GM12878 (cell line): ENCODE results near the gene PROSER3. TPM values are rescaled to one million over a fixed set of nuclear protein-coding genes. Genes with fewer than 3 reads are reported as not detected.

Experiments used
- ATF7 ChIP-seq: fragments of 450-650 bp; IDR thresholded peaks from 2 replicates; pipeline ENCODE4 v1.6.1; 2016; ENCODE audit warnings: low read depth, mild to moderate bottlenecking
- BACH1 ChIP-seq: fragments of 450-650 bp; IDR thresholded peaks from 2 replicates; pipeline ENCODE4 v1.6.1; 2017; ENCODE audit warnings: mild to moderate bottlenecking, borderline replicate concordance
- CBFB ChIP-seq: IDR thresholded peaks from 2 replicates; pipeline ENCODE4 v1.6.1; 2016; ENCODE audit warnings: antibody characterized with exemption, low read depth
- DPF2 ChIP-seq: fragments of 450-650 bp; IDR thresholded peaks from 2 replicates; pipeline ENCODE4 v1.6.1; 2017; ENCODE audit warnings: mild to moderate bottlenecking
- EGR1 ChIP-seq, 2 experiments: IDR thresholded peaks; 1 replicate in 1 of 2; 2 replicates in 1 of 2; pipeline ENCODE4 v1.6.1; 2011 to 2012; ENCODE audit warnings: low read depth in 2 of 2, low read length in 2 of 2, borderline replicate concordance in 1 of 2, mild to moderate bottlenecking in 1 of 2, moderate library complexity in 1 of 2
- ESRRA ChIP-seq: IDR thresholded peaks from 2 replicates; pipeline ENCODE4 v1.6.1; 2012; ENCODE audit warnings: mild to moderate bottlenecking, low read length, improper control_type of control experiment
- EZH2 ChIP-seq: IDR thresholded peaks from 2 replicates; pipeline ENCODE4 v1.6.1; 2012; ENCODE audit warnings: low read depth, mild to moderate bottlenecking, control low read depth, inconsistent platforms, low read length, borderline replicate concordance; ENCODE audit not compliant: control insufficient read depth
- FOXM1 ChIP-seq: IDR thresholded peaks from 2 replicates; pipeline ENCODE4 v1.6.1; 2012; ENCODE audit warnings: low read depth, mild to moderate bottlenecking, inconsistent platforms, low read length, moderate library complexity
- HDAC6 ChIP-seq: fragments of 200-600 bp; sonication (generic); IDR thresholded peaks from one replicate; pipeline ENCODE4 v1.8.0; 2017; ENCODE audit warnings: antibody characterized with exemption; ENCODE audit not compliant: unreplicated experiment
- IKZF1 ChIP-seq: fragments of 450-650 bp; conservative IDR thresholded peaks from 2 replicates; pipeline ENCODE4 v1.6.1; 2017; ENCODE audit warnings: antibody characterized with exemption, mild to moderate bottlenecking
- IRF4 ChIP-seq: IDR thresholded peaks from 2 replicates; pipeline ENCODE4 v1.6.1; 2011; ENCODE audit warnings: low read depth, low read length
- LARP7 ChIP-seq: fragments of 450-650 bp; IDR thresholded peaks from 2 replicates; pipeline ENCODE4 v1.6.1; 2017; ENCODE audit warnings: mild to moderate bottlenecking
- NFYB ChIP-seq: IDR thresholded peaks from 2 replicates; pipeline ENCODE4 v1.6.1; 2011; ENCODE audit warnings: low read depth, mild to moderate bottlenecking, low read length, improper control_type of control experiment, moderate library complexity; ENCODE audit not compliant: insufficient read depth
- NR2C1 ChIP-seq: fragments of 450-650 bp; IDR thresholded peaks from 2 replicates; pipeline ENCODE4 v1.6.1; 2017; ENCODE audit warnings: antibody characterized with exemption, mild to moderate bottlenecking, moderate library complexity
- POLR2A ChIP-seq: IDR thresholded peaks from 2 replicates; pipeline ENCODE4 v1.6.1; 2011; ENCODE audit warnings: low read depth, mild to moderate bottlenecking, low read length
- RBBP5 ChIP-seq: fragments of 200-600 bp; sonication (generic); conservative IDR thresholded peaks from 2 replicates; pipeline ENCODE4 v1.6.1; 2016
- RCOR1 ChIP-seq: conservative IDR thresholded peaks from 2 replicates; pipeline ENCODE4 v1.6.1; 2012; ENCODE audit warnings: low read depth, low read length, improper control_type of control experiment
- RELA ChIP-seq: fragments of 450-650 bp; IDR thresholded peaks from 2 replicates; pipeline ENCODE4 v1.8.0; 2014; ENCODE audit warnings: borderline replicate concordance; ENCODE audit not compliant: partially characterized antibody
- RUNX3 ChIP-seq: IDR thresholded peaks from 2 replicates; pipeline ENCODE4 v1.6.1; 2012; ENCODE audit warnings: low read length, inconsistent platforms
- SIN3A ChIP-seq: IDR thresholded peaks from 2 replicates; pipeline ENCODE4 v1.6.1; 2012; ENCODE audit warnings: low read depth, low read length, improper control_type of control experiment
- SMC3 ChIP-seq: IDR thresholded peaks from 2 replicates; pipeline ENCODE4 v1.6.1; 2011; ENCODE audit warnings: low read length, improper control_type of control experiment, borderline replicate concordance
- TCF3 ChIP-seq: IDR thresholded peaks from 2 replicates; pipeline ENCODE4 v1.6.1; 2012; ENCODE audit warnings: low read depth, mild to moderate bottlenecking, low read length, borderline replicate concordance; ENCODE audit not compliant: insufficient read depth
- YY1 ChIP-seq: IDR thresholded peaks from 2 replicates; pipeline ENCODE4 v1.6.1; 2011; ENCODE audit warnings: low read depth, mild to moderate bottlenecking, low read length
- ZBED1 ChIP-seq: IDR thresholded peaks from 2 replicates; pipeline ENCODE4 v1.6.1; 2016; ENCODE audit warnings: borderline replicate concordance
- ZNF24 ChIP-seq: fragments of 450-650 bp; IDR thresholded peaks from 2 replicates; pipeline ENCODE4 v1.6.1; 2017; ENCODE audit warnings: antibody characterized with exemption, mild to moderate bottlenecking
- ZZZ3 ChIP-seq: IDR thresholded peaks from 2 replicates; pipeline ENCODE4 v1.6.1; 2011; ENCODE audit warnings: low read depth; ENCODE audit not compliant: control insufficient read depth, insufficient read length
- polyA plus RNA-seq, 11 experiments: library from polyadenylated mRNA; depleted of rRNA in 4 of 11; unstranded in 6 of 11; stranded (reverse) in 5 of 11; fragments of >200 nt; fragmentation: Nextera tagmentation in 4 of 11; fragmentation: Illumina TruSeq in 1 of 11; extraction: Ambion mirVana in 4 of 11; extraction: Trizol in 1 of 11; gene quantifications; 1 replicate in 1 of 11; 2 replicates in 10 of 11; pipeline versions ENCODE4 v1.2.1 to v1.2.3, GENCODE V29; 2011 to 2016; ENCODE audit warnings: inconsistent platforms in 2 of 11, missing spikeins in 2 of 11, low read depth in 1 of 11
- total RNA-seq, 4 experiments: library from RNA; depleted of rRNA in 3 of 4; stranded (reverse); fragments of >200 nt in 3 of 4; fragmentation: Illumina TruSeq in 1 of 4; extraction: Trizol in 1 of 4; gene quantifications; 2 replicates each; pipeline versions ENCODE4 v1.2.1 to v1.2.3, GENCODE V29; 2013 to 2021
- TF ChIP-seq, protein P1 (sequence below), 3 experiments: IDR thresholded peaks in 2 of 3; conservative IDR thresholded peaks in 1 of 3; 2 replicates each; pipeline ENCODE4 v1.5.1; 2011; ENCODE audit warnings: low read depth in 3 of 3, low read length in 3 of 3, mild to moderate bottlenecking in 3 of 3, control low read depth in 2 of 3, moderate library complexity in 2 of 3, inconsistent platforms in 1 of 3, mixed read lengths in 1 of 3; ENCODE audit not compliant: control insufficient read depth in 2 of 3, insufficient read depth in 1 of 3; ENCODE audit errors: extremely low read depth in 1 of 3
- TF ChIP-seq, protein P2 (sequence below): IDR thresholded peaks from 2 replicates; pipeline ENCODE4 v1.6.1; 2011; ENCODE audit warnings: borderline replicate concordance, low read depth, mild to moderate bottlenecking, moderate library complexity, mixed read lengths, low read length; ENCODE audit not compliant: insufficient read depth; ENCODE audit errors: extremely low read length
- TF ChIP-seq, protein P3 (sequence below): IDR thresholded peaks from 2 replicates; pipeline ENCODE4 v1.6.1; 2011; ENCODE audit warnings: borderline replicate concordance, low read depth, mild to moderate bottlenecking, moderate library complexity, low read length; ENCODE audit not compliant: insufficient read depth, poor library complexity, severe bottlenecking

Gene PROSER3
- total and polyA plus RNA-seq, 10 of the 15 experiments (the other 5 are each of a cell fraction or from before 2014, with no cell fraction given), result 0.85 to 25.1 (median 9.6) TPM

DNA sequence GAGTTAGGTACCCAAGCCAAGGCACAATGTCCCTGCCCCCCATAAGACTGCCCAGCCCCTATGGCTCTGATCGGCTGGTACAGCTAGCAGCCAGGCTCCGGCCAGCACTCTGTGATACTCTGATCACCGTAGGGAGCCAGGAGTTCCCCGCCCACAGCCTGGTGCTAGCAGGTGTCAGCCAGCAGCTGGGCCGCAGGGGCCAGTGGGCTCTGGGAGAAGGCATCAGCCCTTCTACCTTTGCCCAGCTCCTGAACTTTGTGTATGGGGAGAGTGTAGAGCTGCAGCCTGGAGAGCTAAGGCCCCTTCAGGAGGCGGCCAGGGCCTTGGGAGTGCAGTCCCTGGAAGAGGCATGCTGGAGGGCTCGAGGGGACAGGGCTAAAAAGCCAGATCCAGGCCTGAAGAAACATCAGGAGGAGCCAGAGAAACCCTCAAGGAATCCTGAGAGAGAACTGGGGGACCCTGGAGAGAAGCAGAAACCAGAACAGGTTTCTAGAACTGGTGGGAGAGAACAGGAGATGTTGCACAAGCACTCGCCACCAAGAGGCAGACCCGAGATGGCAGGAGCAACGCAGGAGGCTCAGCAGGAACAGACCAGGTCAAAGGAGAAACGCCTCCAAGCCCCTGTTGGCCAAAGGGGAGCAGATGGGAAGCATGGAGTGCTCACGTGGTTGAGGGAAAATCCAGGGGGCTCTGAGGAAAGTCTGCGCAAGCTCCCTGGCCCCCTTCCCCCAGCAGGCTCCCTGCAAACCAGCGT lies 43.2 kb upstream of the PROSER3 start (continued):
- TF ChIP-seq TCF3 (0 out of 2 replicates have a peak, but pooled peaks have one; percentile 22), ZBED1 (no peak), ATF7 (no peak), SIN3A (no peak), IRF4 (no peak), ZNF24 (no peak), EZH2 (no peak), NFYB (no peak), ESRRA (no peak), HDAC6 (no peak), NR2C1 (no peak), RBBP5 (no peak), YY1 (peak; percentile 50; the same call in 1 of the 2 replicates), RUNX3 (no peak), BACH1 (no peak), FOXM1 (no peak), RELA (no peak), EGR1 (IDR thresholded peaks at IDR 0.05; ENCODE audit: borderline replicate concordance in 1 of 2, low read depth in 2 of 2, low read length in 2 of 2) (no peak), IKZF1 (peak; percentile 27; the same call in 1 of the 2 replicates), ZZZ3 (no peak), POLR2A (no peak; the same call in 1 of the 2 replicates), SMC3 (peak; percentile 25; the same call in 1 of the 2 replicates), RCOR1 (no peak), LARP7 (0 out of 2 replicates have a peak, but pooled peaks have one; percentile 35), DPF2 (peak; percentile 41; the same call in 1 of the 2 replicates), CBFB (0 out of 2 replicates have a peak, but pooled peaks have one; percentile 38)
- TF ChIP-seq, protein P1, sequence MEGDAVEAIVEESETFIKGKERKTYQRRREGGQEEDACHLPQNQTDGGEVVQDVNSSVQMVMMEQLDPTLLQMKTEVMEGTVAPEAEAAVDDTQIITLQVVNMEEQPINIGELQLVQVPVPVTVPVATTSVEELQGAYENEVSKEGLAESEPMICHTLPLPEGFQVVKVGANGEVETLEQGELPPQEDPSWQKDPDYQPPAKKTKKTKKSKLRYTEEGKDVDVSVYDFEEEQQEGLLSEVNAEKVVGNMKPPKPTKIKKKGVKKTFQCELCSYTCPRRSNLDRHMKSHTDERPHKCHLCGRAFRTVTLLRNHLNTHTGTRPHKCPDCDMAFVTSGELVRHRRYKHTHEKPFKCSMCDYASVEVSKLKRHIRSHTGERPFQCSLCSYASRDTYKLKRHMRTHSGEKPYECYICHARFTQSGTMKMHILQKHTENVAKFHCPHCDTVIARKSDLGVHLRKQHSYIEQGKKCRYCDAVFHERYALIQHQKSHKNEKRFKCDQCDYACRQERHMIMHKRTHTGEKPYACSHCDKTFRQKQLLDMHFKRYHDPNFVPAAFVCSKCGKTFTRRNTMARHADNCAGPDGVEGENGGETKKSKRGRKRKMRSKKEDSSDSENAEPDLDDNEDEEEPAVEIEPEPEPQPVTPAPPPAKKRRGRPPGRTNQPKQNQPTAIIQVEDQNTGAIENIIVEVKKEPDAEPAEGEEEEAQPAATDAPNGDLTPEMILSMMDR (IDR thresholded peaks at IDR 0.05 in 2 of 3, conservative IDR thresholded peaks at IDR 0.05 in 1 of 3; ENCODE audit: control insufficient read depth in 2 of 3, extremely low read depth in 1 of 3, insufficient read depth in 1 of 3, low read depth in 3 of 3, low read length in 3 of 3), result peak; percentile 36 to 56 (median 50); a peak in 4 of 6 replicates
- TF ChIP-seq, protein P2, sequence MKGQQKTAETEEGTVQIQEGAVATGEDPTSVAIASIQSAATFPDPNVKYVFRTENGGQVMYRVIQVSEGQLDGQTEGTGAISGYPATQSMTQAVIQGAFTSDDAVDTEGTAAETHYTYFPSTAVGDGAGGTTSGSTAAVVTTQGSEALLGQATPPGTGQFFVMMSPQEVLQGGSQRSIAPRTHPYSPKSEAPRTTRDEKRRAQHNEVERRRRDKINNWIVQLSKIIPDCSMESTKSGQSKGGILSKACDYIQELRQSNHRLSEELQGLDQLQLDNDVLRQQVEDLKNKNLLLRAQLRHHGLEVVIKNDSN, result no peak
- TF ChIP-seq, protein P3, sequence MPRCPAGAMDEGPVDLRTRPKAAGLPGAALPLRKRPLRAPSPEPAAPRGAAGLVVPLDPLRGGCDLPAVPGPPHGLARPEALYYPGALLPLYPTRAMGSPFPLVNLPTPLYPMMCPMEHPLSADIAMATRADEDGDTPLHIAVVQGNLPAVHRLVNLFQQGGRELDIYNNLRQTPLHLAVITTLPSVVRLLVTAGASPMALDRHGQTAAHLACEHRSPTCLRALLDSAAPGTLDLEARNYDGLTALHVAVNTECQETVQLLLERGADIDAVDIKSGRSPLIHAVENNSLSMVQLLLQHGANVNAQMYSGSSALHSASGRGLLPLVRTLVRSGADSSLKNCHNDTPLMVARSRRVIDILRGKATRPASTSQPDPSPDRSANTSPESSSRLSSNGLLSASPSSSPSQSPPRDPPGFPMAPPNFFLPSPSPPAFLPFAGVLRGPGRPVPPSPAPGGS, result no peak
